ENCODE results near the gene CPZ. TPM values are rescaled to one million over a fixed set of nuclear protein-coding genes. Genes with fewer than 3 reads are reported as not detected.

Gene CPZ
- total RNA-seq, 1 experiment from 2014 or later, result 26.9 TPM

DNA sequence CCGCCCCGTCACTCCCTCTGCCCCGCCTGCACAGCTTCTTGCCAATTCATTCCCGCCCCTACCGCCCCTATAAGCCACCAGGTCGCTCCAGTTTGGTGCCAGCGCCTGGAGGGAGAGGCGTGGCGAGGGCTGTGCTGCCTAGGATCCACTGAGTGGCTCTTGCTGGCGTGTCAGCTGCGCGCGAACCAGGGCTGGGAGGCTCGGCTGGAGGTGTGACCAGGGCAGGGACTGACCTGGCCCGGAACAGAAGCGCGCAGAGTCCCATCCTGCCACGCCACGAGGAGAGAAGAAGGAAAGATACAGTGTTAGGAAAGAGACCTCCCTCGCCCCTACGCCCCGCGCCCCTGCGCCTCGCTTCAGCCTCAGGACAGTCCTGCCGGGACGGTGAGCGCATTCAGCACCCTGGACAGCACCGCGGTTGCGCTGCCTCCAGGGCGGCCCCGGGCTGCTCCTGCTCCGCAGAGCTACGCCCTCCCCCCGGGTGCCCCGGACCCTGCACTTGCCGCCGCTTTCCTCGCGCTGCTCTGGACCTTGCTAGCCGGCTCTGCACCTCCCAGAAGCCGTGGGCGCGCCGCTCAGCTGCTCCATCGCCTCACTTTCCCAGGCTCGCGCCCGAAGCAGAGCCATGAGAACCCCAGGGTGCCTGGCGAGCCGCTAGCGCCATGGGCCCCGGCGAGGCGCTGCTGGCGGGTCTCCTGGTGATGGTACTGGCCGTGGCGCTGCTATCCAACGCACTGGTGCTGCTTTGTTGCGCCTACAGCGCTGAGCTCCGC, 12.1 kb upstream of the CPZ start, which contains the start of gene GPR78 (continued):
- TF ChIP-seq, protein P1, sequence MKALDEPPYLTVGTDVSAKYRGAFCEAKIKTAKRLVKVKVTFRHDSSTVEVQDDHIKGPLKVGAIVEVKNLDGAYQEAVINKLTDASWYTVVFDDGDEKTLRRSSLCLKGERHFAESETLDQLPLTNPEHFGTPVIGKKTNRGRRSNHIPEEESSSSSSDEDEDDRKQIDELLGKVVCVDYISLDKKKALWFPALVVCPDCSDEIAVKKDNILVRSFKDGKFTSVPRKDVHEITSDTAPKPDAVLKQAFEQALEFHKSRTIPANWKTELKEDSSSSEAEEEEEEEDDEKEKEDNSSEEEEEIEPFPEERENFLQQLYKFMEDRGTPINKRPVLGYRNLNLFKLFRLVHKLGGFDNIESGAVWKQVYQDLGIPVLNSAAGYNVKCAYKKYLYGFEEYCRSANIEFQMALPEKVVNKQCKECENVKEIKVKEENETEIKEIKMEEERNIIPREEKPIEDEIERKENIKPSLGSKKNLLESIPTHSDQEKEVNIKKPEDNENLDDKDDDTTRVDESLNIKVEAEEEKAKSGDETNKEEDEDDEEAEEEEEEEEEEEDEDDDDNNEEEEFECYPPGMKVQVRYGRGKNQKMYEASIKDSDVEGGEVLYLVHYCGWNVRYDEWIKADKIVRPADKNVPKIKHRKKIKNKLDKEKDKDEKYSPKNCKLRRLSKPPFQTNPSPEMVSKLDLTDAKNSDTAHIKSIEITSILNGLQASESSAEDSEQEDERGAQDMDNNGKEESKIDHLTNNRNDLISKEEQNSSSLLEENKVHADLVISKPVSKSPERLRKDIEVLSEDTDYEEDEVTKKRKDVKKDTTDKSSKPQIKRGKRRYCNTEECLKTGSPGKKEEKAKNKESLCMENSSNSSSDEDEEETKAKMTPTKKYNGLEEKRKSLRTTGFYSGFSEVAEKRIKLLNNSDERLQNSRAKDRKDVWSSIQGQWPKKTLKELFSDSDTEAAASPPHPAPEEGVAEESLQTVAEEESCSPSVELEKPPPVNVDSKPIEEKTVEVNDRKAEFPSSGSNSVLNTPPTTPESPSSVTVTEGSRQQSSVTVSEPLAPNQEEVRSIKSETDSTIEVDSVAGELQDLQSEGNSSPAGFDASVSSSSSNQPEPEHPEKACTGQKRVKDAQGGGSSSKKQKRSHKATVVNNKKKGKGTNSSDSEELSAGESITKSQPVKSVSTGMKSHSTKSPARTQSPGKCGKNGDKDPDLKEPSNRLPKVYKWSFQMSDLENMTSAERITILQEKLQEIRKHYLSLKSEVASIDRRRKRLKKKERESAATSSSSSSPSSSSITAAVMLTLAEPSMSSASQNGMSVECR (CRISPR knock-in tag; IDR thresholded peaks at IDR 0.05; ENCODE audit: borderline replicate concordance), result peak; percentile 99
- TF ChIP-seq, protein P2, sequence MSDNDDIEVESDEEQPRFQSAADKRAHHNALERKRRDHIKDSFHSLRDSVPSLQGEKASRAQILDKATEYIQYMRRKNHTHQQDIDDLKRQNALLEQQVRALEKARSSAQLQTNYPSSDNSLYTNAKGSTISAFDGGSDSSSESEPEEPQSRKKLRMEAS (CRISPR knock-in tag; IDR thresholded peaks at IDR 0.05), result peak; percentile 83
- TF ChIP-seq RELA (CRISPR knock-in tag; IDR thresholded peaks at IDR 0.05; ENCODE audit: borderline replicate concordance), result peak; percentile 98
- TF ChIP-seq, protein P3, sequence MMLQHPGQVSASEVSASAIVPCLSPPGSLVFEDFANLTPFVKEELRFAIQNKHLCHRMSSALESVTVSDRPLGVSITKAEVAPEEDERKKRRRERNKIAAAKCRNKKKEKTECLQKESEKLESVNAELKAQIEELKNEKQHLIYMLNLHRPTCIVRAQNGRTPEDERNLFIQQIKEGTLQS (CRISPR knock-in tag; conservative IDR thresholded peaks at IDR 0.05), result peak; percentile 44; the same call in 1 of the 2 replicates
- no peak for TF ChIP-seq ZNF671 (CRISPR knock-in tag; IDR thresholded peaks at IDR 0.05)
- TF ChIP-seq IRF2 (CRISPR knock-in tag; IDR thresholded peaks at IDR 0.05; ENCODE audit: borderline replicate concordance, low read depth), result peak; percentile 89; the same call in 1 of the 2 replicates
- TF ChIP-seq, protein P4, sequence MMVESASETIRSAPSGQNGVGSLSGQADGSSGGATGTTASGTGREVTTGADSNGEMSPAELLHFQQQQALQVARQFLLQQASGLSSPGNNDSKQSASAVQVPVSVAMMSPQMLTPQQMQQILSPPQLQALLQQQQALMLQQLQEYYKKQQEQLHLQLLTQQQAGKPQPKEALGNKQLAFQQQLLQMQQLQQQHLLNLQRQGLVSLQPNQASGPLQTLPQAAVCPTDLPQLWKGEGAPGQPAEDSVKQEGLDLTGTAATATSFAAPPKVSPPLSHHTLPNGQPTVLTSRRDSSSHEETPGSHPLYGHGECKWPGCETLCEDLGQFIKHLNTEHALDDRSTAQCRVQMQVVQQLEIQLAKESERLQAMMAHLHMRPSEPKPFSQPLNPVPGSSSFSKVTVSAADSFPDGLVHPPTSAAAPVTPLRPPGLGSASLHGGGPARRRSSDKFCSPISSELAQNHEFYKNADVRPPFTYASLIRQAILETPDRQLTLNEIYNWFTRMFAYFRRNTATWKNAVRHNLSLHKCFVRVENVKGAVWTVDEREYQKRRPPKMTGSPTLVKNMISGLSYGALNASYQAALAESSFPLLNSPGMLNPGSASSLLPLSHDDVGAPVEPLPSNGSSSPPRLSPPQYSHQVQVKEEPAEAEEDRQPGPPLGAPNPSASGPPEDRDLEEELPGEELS (CRISPR knock-in tag; IDR thresholded peaks at IDR 0.05), result peak; percentile 99
- TF ChIP-seq ETV6 (CRISPR knock-in tag; IDR thresholded peaks at IDR 0.05), result peak; percentile 98
- TF ChIP-seq, protein P5, sequence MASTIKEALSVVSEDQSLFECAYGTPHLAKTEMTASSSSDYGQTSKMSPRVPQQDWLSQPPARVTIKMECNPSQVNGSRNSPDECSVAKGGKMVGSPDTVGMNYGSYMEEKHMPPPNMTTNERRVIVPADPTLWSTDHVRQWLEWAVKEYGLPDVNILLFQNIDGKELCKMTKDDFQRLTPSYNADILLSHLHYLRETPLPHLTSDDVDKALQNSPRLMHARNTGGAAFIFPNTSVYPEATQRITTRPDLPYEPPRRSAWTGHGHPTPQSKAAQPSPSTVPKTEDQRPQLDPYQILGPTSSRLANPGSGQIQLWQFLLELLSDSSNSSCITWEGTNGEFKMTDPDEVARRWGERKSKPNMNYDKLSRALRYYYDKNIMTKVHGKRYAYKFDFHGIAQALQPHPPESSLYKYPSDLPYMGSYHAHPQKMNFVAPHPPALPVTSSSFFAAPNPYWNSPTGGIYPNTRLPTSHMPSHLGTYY (CRISPR knock-in tag; IDR thresholded peaks at IDR 0.05), result no peak
- peak; percentile 78 for TF ChIP-seq ZNF317 (CRISPR knock-in tag; IDR thresholded peaks at IDR 0.05; ENCODE audit: borderline replicate concordance, low read depth)
- TF ChIP-seq, protein P6, sequence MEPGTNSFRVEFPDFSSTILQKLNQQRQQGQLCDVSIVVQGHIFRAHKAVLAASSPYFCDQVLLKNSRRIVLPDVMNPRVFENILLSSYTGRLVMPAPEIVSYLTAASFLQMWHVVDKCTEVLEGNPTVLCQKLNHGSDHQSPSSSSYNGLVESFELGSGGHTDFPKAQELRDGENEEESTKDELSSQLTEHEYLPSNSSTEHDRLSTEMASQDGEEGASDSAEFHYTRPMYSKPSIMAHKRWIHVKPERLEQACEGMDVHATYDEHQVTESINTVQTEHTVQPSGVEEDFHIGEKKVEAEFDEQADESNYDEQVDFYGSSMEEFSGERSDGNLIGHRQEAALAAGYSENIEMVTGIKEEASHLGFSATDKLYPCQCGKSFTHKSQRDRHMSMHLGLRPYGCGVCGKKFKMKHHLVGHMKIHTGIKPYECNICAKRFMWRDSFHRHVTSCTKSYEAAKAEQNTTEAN (CRISPR knock-in tag; IDR thresholded peaks at IDR 0.05), result peak; percentile 99
- TF ChIP-seq, protein P7, sequence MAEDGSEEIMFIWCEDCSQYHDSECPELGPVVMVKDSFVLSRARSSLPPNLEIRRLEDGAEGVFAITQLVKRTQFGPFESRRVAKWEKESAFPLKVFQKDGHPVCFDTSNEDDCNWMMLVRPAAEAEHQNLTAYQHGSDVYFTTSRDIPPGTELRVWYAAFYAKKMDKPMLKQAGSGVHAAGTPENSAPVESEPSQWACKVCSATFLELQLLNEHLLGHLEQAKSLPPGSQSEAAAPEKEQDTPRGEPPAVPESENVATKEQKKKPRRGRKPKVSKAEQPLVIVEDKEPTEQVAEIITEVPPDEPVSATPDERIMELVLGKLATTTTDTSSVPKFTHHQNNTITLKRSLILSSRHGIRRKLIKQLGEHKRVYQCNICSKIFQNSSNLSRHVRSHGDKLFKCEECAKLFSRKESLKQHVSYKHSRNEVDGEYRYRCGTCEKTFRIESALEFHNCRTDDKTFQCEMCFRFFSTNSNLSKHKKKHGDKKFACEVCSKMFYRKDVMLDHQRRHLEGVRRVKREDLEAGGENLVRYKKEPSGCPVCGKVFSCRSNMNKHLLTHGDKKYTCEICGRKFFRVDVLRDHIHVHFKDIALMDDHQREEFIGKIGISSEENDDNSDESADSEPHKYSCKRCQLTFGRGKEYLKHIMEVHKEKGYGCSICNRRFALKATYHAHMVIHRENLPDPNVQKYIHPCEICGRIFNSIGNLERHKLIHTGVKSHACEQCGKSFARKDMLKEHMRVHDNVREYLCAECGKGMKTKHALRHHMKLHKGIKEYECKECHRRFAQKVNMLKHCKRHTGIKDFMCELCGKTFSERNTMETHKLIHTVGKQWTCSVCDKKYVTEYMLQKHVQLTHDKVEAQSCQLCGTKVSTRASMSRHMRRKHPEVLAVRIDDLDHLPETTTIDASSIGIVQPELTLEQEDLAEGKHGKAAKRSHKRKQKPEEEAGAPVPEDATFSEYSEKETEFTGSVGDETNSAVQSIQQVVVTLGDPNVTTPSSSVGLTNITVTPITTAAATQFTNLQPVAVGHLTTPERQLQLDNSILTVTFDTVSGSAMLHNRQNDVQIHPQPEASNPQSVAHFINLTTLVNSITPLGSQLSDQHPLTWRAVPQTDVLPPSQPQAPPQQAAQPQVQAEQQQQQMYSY (CRISPR knock-in tag; IDR thresholded peaks at IDR 0.05), result peak; percentile 56
- TF ChIP-seq, protein P8, sequence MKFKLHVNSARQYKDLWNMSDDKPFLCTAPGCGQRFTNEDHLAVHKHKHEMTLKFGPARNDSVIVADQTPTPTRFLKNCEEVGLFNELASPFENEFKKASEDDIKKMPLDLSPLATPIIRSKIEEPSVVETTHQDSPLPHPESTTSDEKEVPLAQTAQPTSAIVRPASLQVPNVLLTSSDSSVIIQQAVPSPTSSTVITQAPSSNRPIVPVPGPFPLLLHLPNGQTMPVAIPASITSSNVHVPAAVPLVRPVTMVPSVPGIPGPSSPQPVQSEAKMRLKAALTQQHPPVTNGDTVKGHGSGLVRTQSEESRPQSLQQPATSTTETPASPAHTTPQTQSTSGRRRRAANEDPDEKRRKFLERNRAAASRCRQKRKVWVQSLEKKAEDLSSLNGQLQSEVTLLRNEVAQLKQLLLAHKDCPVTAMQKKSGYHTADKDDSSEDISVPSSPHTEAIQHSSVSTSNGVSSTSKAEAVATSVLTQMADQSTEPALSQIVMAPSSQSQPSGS (CRISPR knock-in tag; IDR thresholded peaks at IDR 0.05; ENCODE audit: borderline replicate concordance, low read depth), result peak; percentile 92
- TF ChIP-seq, protein P9, sequence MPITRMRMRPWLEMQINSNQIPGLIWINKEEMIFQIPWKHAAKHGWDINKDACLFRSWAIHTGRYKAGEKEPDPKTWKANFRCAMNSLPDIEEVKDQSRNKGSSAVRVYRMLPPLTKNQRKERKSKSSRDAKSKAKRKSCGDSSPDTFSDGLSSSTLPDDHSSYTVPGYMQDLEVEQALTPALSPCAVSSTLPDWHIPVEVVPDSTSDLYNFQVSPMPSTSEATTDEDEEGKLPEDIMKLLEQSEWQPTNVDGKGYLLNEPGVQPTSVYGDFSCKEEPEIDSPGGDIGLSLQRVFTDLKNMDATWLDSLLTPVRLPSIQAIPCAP (CRISPR knock-in tag; IDR thresholded peaks at IDR 0.05), result peak; percentile 94
- TF ChIP-seq ZNF121 (CRISPR knock-in tag; IDR thresholded peaks at IDR 0.05), result peak; percentile 34; the same call in 1 of the 2 replicates
- TF ChIP-seq ZNF416 (CRISPR knock-in tag; IDR thresholded peaks at IDR 0.05), result no peak
- TF ChIP-seq PRRX2 (CRISPR knock-in tag; IDR thresholded peaks at IDR 0.05), result no peak
- TF ChIP-seq RORB (CRISPR knock-in tag; IDR thresholded peaks at IDR 0.05), result no peak
- peak; percentile 89 for TF ChIP-seq NR3C1 (CRISPR knock-in tag; conservative IDR thresholded peaks at IDR 0.05; ENCODE audit: low read depth)
- TF ChIP-seq, protein P10, sequence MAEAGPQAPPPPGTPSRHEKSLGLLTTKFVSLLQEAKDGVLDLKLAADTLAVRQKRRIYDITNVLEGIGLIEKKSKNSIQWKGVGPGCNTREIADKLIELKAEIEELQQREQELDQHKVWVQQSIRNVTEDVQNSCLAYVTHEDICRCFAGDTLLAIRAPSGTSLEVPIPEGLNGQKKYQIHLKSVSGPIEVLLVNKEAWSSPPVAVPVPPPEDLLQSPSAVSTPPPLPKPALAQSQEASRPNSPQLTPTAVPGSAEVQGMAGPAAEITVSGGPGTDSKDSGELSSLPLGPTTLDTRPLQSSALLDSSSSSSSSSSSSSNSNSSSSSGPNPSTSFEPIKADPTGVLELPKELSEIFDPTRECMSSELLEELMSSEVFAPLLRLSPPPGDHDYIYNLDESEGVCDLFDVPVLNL (CRISPR knock-in tag; IDR thresholded peaks at IDR 0.05; ENCODE audit: borderline replicate concordance, low read depth), result peak; percentile 91
- peak; percentile 96 for TF ChIP-seq CREB1 (CRISPR knock-in tag; IDR thresholded peaks at IDR 0.05)
